Transverse colon (tissue), 4 donors: Measurements from ENCODE around the gene CDH13.

Experiments used
- CTCF ChIP-seq, 5 experiments: fragments of 200-600 bp in 3 of 5; fragments of 450-650 bp in 2 of 5; sonication (generic) in 3 of 5; IDR thresholded peaks; 1 replicate in 2 of 5; 2 replicates in 3 of 5; pipeline ENCODE4 v1.5.1; 2016 to 2017; ENCODE audit warnings: antibody characterized with exemption in 5 of 5, inconsistent platforms in 3 of 5, mild to moderate bottlenecking in 2 of 5, moderate library complexity in 1 of 5
- EP300 ChIP-seq: sonication (generic); formaldehyde crosslinking; IDR thresholded peaks from one replicate; pipeline ENCODE4 v1.6.1; 2017; ENCODE audit warnings: antibody characterized with exemption, low read depth
- POLR2A ChIP-seq: fragments of 450-650 bp; IDR thresholded peaks from one replicate; pipeline ENCODE4 v1.6.1; 2016; ENCODE audit warnings: antibody characterized with exemption, mild to moderate bottlenecking, moderate library complexity
- POLR2AphosphoS5 ChIP-seq, 3 donors: sonication (generic); formaldehyde crosslinking; IDR thresholded peaks; one replicate each; pipeline ENCODE4 v1.6.1; 2016; ENCODE audit warnings: antibody characterized with exemption in 3 of 3

- TF ChIP-seq POLR2AphosphoS5 (IDR thresholded peaks at IDR 0.05) (peak in 1 of 3 donors; percentile 23), CTCF (IDR thresholded peaks at IDR 0.05) (no peak), EP300 (no peak), POLR2A (no peak)
Measured at GRCh38 chr16:82651921-82652601, 25.3 kb downstream of the CDH13 start.
